GM12874 (cell line): ENCODE data around the gene APOBEC4.
A peak's percentile ranks its signal among the peaks of the same experiment; 100 is the strongest.

Experiments
- CTCF ChIP-seq: IDR thresholded peaks from 2 replicates; pipeline ENCODE4 v1.5.1; 2011; ENCODE audit warnings: low read depth, mild to moderate bottlenecking, control low read depth, low read length, moderate library complexity; ENCODE audit not compliant: insufficient read depth

The APOBEC4 gene

DNA sequence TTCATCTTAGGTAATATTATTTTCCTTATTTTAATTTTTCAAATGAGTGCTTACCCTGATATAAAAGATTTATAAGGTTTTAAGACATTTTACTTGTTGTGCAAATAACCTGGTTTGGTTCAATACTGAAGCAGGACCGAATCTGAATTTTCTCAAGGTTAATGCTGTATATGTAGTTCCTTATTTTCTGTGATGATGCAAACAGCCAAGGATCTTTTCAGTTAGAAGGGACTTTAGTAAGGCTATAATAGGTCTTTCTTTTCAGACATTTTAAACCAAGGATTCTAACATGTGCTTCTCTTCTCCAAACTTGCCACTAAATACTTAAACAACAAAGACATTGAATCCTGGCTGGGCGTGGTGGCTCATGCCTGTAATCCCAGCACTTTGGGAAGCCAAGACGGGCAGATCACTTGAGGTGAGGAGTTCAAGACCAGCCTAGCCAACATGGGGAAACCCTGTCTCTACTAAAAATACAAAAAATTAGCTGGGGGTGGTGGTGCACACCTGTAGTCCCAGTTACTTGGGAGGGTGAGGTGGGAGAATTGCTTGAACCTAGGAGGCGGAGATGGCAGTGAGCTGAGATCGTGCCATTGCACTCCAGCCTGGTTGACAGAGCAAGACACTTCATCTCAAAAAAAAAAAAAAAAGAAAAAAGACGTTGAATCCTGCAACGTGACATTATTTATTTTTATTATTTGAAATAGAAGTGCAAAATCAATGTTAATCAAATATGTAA is 14.3 kb downstream of the APOBEC4 start:
- no peak for TF ChIP-seq CTCF

- no peak for TF ChIP-seq CTCF
Observed at GRCh38 chr1:183636783-183637182, 16.3 kb downstream of the APOBEC4 start.

DNA sequence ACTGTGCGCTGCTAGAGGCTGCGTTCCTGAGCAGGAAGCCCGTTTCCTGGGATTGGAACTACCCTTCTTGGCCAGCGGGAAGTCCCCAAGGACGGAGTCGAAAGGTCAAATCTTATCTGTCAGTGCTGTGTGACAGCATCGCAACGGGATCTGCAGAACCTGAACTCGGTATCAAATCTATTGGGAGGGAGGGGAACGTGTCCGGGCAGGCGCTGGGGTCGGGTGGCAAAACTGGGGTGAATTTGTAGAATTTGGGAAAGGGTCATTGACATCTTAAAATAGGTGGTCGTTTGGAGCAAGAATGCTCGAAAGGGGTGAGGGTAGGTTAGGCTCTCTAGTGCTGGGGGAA is 16.8 kb downstream of the APOBEC4 start:
- TF ChIP-seq CTCF, result no peak

DNA sequence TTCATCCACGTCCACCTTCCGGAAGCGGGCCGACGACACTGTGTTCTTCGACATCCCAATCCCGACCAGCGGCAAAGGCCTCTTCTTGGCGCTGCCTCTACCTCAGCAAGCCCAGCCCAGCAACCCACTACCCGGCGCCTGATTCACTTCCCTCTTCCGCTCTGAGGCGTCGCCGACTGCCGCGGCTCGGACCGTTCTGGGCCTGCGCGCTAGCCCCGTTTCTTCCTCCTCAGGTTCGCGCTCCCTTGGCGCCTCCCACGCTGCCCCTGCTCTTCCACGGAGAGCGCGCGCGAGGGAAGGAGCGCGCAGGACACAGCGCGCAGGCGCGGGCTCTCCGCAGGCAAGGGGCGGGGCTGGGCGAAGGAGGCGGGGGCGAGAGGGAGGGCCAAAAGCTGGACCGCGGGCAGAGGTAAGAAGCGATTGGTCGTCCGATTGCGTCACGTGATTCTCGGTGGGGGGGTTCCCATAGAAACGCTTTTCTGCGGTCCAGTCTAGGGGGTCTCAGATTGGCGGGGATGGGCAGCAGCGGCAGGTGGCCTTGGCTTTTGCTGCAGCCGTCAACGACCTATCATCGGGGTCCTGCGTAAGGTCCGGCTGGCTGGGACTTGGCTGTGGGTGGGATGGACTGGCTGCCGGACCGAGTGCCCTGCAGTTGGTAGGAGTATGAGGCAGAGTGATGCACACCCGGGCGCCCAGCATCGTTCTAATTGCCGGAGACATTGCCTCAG is 17.3 kb downstream of the APOBEC4 start, which contains the start of gene ARPC5:
ARPC5 (minus strand) TSS at position 178 of the 728 bp plus-strand sequence; CDS start at position 54, 124 bp downstream.
- no peak for TF ChIP-seq CTCF

GRCh38 chr1:183635099-183635605 is 18.0 kb downstream of the APOBEC4 start:
- TF ChIP-seq CTCF, result no peak

DNA sequence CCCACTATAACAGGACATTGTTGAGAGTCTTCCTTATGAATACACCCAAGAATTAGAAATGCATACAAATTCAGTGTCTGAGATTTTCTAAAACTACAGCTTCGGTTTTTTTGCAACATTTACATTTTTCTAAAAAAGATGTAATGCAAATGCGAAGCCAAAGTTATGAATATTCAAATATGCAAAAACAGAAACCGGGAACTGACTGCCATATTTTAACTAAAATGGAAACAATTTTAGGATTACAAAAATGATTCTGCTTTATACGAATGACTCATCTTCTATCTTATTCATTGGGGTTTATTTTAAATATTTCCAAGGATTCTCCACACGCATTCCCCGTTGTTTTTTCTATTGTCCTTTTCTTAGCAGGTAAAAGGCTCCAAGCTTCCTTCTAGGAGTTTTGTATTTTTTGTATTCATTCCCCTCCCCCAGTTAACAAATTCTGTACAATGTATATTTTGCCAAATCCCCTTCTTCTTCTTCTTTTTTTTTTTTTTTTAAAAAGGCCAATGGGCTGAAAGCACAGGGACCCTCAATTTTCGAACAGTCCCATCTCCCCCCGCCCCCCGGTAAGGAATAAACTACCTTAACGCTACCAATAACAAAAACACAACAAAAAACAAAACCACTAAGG is 18.6 kb downstream of the APOBEC4 start:
- TF ChIP-seq CTCF, result no peak

- TF ChIP-seq CTCF, result peak; percentile 39; the same call in 1 of the 2 replicates
Observed at GRCh38 chr1:183633676-183634343, 19.3 kb downstream of the APOBEC4 start.
